Upper lobe of right lung (tissue), 1 donor: ENCODE results near the gene ABLIM2. TPM values are rescaled to one million over a fixed set of nuclear protein-coding genes. Genes with fewer than 3 reads are reported as not detected.

ENCODE experiments used
- ATAC-seq: fragments of 200-7000 bp; cut with Tn5 transposase; one replicate; pipeline ENCODE4 v1.9.1; 2020; ENCODE audit warnings: mild to moderate bottlenecking, moderate library complexity
- DNase-seq: peaks from one replicate; pipeline ENCODE4 v3.0.0-alpha.2; 2020
- H3K27ac ChIP-seq: fragments of 200-600 bp; one replicate; pipeline ENCODE4 v1.8.0; 2022
- H3K27me3 ChIP-seq: fragments of 200-600 bp; one replicate; pipeline ENCODE4 v1.8.0; 2022; ENCODE audit warnings: mild to moderate bottlenecking
- H3K36me3 ChIP-seq: fragments of 200-600 bp; one replicate; pipeline ENCODE4 v1.8.0; 2022
- H3K4me1 ChIP-seq: fragments of 200-600 bp; one replicate; pipeline ENCODE4 v1.8.0; 2022
- H3K4me3 ChIP-seq: fragments of 200-600 bp; one replicate; pipeline ENCODE4 v1.8.0; 2022; ENCODE audit warnings: mild to moderate bottlenecking
- H3K9me3 ChIP-seq: fragments of 200-600 bp; one replicate; pipeline ENCODE4 v1.8.0; 2022
- intact Hi-C: fragments of 100-400 bp; cut with DNase I; formaldehyde crosslinking; loops from one replicate; pipeline ENCODE4 v1.11.0; 2022
- total RNA-seq: library from RNA; stranded (reverse); fragmentation: NEBNext Ultra II Directional; extraction: Animal tissue kit (Norgen Biotek cat#: 25700); gene quantifications from one replicate; pipeline ENCODE4 v1.2.1, GENCODE V29; 2021
- TF ChIP-seq, protein P1 (sequence below): fragments of 200-600 bp; IDR thresholded peaks from one replicate; pipeline ENCODE4 v1.8.0; 2022; ENCODE audit warnings: antibody characterized with exemption
- donor health status: DM: no; HTN: yes; CAD: no; lungs with severe emphysema.

ABLIM2 gene
- total RNA-seq, 1 donor from 2014 or later, result 12.7 TPM

DNA sequence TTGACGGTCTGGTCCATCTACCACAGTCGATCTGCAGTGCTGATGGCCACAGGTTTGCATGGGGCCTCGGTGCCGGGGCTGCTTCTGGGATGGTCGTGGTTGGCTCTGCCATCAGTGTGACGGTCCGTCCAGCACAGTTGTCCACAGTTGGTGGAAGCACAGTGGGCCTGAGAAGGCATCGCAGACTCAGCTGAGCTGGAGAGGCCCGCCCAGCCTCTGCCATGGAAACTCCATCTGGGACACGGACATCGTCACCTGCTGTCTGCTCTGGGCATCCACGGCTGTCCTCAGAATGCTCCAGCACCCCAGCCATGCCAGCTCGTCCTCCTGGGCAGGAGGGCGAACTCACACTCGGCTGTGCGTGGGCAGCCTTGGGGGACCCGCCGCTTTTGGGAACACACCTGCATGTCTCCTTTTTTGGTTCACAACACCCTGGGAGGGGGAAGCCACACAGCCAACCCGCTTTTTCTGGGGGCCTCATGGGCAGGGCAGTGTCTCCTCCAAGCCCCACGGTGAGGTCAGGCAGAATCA is 33.0 kb downstream of the ABLIM2 start:
- Histone ChIP-seq H3K4me3 (no peak overlapping the region), H3K9me3 (no peaks in the 10 kb centered on the region), H3K27me3 (no peaks in the 10 kb centered on the region), H3K36me3 (no peaks in the 10 kb centered on the region), H3K4me1 (no peaks in the 10 kb centered on the region), H3K27ac (no peak overlapping the region)
- ATAC-seq, result no peak
- DNase-seq, result no peak
- intact Hi-C loops, result no loop called here
- TF ChIP-seq, protein P1, sequence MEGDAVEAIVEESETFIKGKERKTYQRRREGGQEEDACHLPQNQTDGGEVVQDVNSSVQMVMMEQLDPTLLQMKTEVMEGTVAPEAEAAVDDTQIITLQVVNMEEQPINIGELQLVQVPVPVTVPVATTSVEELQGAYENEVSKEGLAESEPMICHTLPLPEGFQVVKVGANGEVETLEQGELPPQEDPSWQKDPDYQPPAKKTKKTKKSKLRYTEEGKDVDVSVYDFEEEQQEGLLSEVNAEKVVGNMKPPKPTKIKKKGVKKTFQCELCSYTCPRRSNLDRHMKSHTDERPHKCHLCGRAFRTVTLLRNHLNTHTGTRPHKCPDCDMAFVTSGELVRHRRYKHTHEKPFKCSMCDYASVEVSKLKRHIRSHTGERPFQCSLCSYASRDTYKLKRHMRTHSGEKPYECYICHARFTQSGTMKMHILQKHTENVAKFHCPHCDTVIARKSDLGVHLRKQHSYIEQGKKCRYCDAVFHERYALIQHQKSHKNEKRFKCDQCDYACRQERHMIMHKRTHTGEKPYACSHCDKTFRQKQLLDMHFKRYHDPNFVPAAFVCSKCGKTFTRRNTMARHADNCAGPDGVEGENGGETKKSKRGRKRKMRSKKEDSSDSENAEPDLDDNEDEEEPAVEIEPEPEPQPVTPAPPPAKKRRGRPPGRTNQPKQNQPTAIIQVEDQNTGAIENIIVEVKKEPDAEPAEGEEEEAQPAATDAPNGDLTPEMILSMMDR, result no peak

DNA sequence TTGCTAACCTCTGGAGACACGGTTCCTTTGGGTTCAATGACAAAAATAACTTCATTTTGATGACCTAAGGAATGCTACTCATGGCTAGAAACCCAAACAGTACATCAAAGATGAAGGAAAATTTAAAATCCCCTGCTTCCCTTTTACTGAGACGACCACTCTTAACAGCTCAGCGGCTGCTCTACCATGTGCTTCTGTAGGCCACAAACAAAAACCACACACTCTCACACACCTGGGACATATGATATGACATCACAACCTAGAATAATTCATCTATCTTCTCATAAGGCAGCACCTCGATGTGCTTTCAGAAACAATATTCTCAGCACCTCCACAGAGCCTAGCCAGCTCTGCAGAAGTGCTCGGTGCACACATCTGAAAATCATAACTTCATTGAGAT is 34.7 kb downstream of the ABLIM2 start:
- Histone ChIP-seq H3K9me3 (no peaks in the 10 kb centered on the region), H3K27me3 (no peaks in the 10 kb centered on the region), H3K4me3 (no peak overlapping the region), H3K36me3 (no peaks in the 10 kb centered on the region), H3K27ac (no peak overlapping the region), H3K4me1 (no peaks in the 10 kb centered on the region)
- TF ChIP-seq, protein P1, result no peak
- ATAC-seq (no peak), DNase-seq (no peak)
- intact Hi-C loops, result no loop called here

DNA sequence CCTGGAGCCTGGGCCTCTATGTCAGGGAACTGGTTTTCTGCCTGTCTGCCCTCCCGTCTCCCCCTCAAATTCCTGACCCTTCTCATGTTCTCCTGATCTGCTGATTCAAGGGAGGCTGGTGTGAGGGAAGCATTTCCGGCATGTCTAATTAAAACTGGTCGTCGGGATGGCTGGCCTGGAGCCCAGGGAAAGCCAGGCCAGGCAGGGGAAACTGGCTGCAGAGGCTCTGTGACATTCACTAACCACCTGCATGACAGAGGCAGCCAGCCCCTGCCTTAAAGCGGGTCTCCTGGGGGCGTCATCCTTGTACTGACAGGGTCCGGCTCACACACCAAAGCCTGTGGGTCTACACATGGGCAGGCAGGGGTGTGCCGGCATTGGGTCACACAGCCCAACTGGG is 35.2 kb downstream of the ABLIM2 start:
- no peaks in the 10 kb centered on the region for H3K27me3 ChIP-seq
- no peaks in the 10 kb centered on the region for H3K9me3 ChIP-seq
- H3K4me1 ChIP-seq, result no peaks in the 10 kb centered on the region
- no peak for DNase-seq
- no peak for ATAC-seq
- no peak overlapping the region for H3K4me3 ChIP-seq
- H3K36me3 ChIP-seq, result no peaks in the 10 kb centered on the region
- intact Hi-C loops, result no loop called here
- no peak overlapping the region for H3K27ac ChIP-seq
- TF ChIP-seq, protein P1, result no peak

DNA sequence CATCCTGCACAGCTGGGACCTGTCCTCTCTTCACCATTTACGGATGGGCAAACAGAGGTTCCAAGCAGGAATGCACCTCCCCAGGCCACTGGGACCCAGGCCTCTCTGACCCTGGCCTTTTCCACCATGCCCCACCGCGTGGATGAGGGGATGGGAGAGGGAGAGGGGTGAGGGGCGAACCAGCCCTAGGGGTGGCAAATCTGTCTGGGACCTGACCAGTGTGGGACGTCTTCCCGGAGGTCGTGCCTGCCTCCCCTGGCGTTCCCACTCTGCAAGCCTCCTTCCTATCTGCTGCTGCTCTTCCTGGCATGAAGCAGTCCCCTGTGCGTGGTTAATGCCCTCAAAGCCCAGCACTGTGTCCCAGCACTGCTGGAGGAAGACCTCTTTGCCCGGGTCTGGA is 35.9 kb downstream of the ABLIM2 start:
- H3K27ac ChIP-seq, result no peak overlapping the region
- TF ChIP-seq, protein P1, result no peak
- intact Hi-C loops, result no loop called here
- no peak overlapping the region for H3K4me3 ChIP-seq
- ATAC-seq, result no peak
- DNase-seq, result no peak
- no peaks in the 10 kb centered on the region for H3K36me3 ChIP-seq
- H3K9me3 ChIP-seq, result no peaks in the 10 kb centered on the region
- no peaks in the 10 kb centered on the region for H3K27me3 ChIP-seq
- H3K4me1 ChIP-seq, result no peaks in the 10 kb centered on the region

DNA sequence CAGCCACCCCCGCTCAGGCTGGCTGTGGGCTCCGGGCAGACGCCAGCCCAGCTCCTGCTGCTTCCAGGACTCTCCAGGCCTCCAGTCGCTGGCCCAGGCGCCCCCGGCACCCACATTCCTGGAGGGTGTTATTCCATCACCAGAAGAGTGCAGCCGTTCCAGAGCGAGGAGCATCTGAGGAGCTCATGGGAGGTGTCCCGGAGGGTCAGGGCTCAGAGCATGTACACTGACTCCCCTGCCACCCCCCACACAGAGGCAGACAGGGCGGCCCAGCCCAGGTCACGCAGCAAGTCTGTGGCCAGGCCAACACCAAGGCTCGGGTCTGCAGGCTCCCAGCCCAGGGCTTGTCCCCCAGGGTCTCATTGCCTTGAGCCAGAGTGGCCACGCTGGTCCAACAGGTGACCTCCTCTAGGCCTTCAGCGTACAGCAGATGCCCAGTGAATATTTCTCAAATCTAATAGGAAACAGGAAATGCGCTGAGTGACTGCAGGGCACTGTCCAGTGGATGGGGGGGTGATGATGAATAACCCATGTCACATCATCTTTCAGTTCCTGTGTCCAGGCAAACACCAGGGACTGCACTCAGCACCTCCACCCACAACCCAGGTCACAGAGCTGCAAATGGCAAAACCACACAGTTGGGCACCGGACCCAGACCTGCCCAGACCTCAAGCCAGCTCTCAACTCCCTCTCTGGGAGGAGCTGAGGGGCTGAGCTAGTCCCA is 37.2 kb downstream of the ABLIM2 start:
- TF ChIP-seq, protein P1, result no peak
- no peak for ATAC-seq
- H3K27ac ChIP-seq, result no peak overlapping the region
- no peaks in the 10 kb centered on the region for H3K27me3 ChIP-seq
- no peaks in the 10 kb centered on the region for H3K4me1 ChIP-seq
- H3K36me3 ChIP-seq, result no peaks in the 10 kb centered on the region
- no peaks in the 10 kb centered on the region for H3K9me3 ChIP-seq
- no peak overlapping the region for H3K4me3 ChIP-seq
- intact Hi-C loops, result no loop called here
- no peak for DNase-seq
